Measurements from ENCODE around the gene ZNHIT6.

Gene ZNHIT6

GRCh38 chr1:85626818-85627217 lies 81.4 kb downstream of the ZNHIT6 start:
- TF ChIP-seq EZH2phosphoT487 (conservative IDR thresholded peaks at IDR 0.05; ENCODE audit: low read length): no peak
- TF ChIP-seq CTCF (IDR thresholded peaks at IDR 0.05; ENCODE audit: insufficient read depth, low read length, poor library complexity, severe bottlenecking): no peak
- no peaks in the 10 kb centered on the region for H3F3A ChIP-seq (ENCODE audit: insufficient read depth)
- H3K27ac ChIP-seq (ENCODE audit: low read depth, low read length): no peak overlapping the region
- H3K36me3 ChIP-seq (ENCODE audit: low read length): peaks cover 2% of the 10 kb centered on the region; the same call in 1 of the 2 replicates
- H2AFZ ChIP-seq (ENCODE audit: low read depth, low read length, severe bottlenecking): no peak overlapping the region
- H3K9ac ChIP-seq (ENCODE audit: low read length): no peak overlapping the region
- H3K79me2 ChIP-seq (ENCODE audit: insufficient read depth, low read length): no peaks in the 10 kb centered on the region
- no peak overlapping the region for H3K4me2 ChIP-seq (ENCODE audit: low read depth, low read length, poor library complexity, severe bottlenecking)
- no peaks in the 10 kb centered on the region for H4K20me1 ChIP-seq (ENCODE audit: low read depth, low read length)
- H3K9me3 ChIP-seq (ENCODE audit: insufficient read depth, low read length): peaks cover 7% of the 10 kb centered on the region; the same call in 1 of the 2 replicates
- no peaks in the 10 kb centered on the region for H3K27me3 ChIP-seq (ENCODE audit: low read length)
- no peak overlapping the region for H3K4me3 ChIP-seq (ENCODE audit: insufficient read depth, low read length, poor library complexity, severe bottlenecking)
- no peaks in the 10 kb centered on the region for H3K9me2 ChIP-seq (replicated peaks; ENCODE audit: insufficient read depth, low read length)

GRCh38 chr1:85624361-85624760 lies 83.9 kb downstream of the ZNHIT6 start:
- Histone ChIP-seq H3K4me3 (ENCODE audit: insufficient read depth, low read length, poor library complexity, severe bottlenecking) (no peak overlapping the region), H3K79me2 (ENCODE audit: insufficient read depth, low read length) (no peaks in the 10 kb centered on the region), H3F3A (ENCODE audit: insufficient read depth) (no peaks in the 10 kb centered on the region), H3K27me3 (ENCODE audit: low read length) (no peaks in the 10 kb centered on the region), H3K27ac (ENCODE audit: low read depth, low read length) (no peak overlapping the region), H3K36me3 (ENCODE audit: low read length) (peaks cover 10% of the 10 kb centered on the region; the same call in 1 of the 2 replicates), H3K9me2 (replicated peaks; ENCODE audit: insufficient read depth, low read length) (no peaks in the 10 kb centered on the region), H2AFZ (ENCODE audit: low read depth, low read length, severe bottlenecking) (no peak overlapping the region), H3K9me3 (ENCODE audit: insufficient read depth, low read length) (peaks cover 12% of the 10 kb centered on the region; the same call in 1 of the 2 replicates), H3K9ac (ENCODE audit: low read length) (no peak overlapping the region), H3K4me2 (ENCODE audit: low read depth, low read length, poor library complexity, severe bottlenecking) (no peak overlapping the region), H4K20me1 (ENCODE audit: low read depth, low read length) (no peaks in the 10 kb centered on the region)
- TF ChIP-seq CTCF (IDR thresholded peaks at IDR 0.05; ENCODE audit: insufficient read depth, low read length, poor library complexity, severe bottlenecking): no peak
- no peak for TF ChIP-seq EZH2phosphoT487 (conservative IDR thresholded peaks at IDR 0.05; ENCODE audit: low read length)

GRCh38 chr1:85623061-85623471 lies 85.2 kb downstream of the ZNHIT6 start:
- H3K27ac ChIP-seq (ENCODE audit: low read depth, low read length): no peak overlapping the region
- no peak overlapping the region for H3K4me3 ChIP-seq (ENCODE audit: insufficient read depth, low read length, poor library complexity, severe bottlenecking)
- peaks cover 12% of the 10 kb centered on the region; the same call in 1 of the 2 replicates for H3K9me3 ChIP-seq (ENCODE audit: insufficient read depth, low read length)
- H3K9me2 ChIP-seq (replicated peaks; ENCODE audit: insufficient read depth, low read length): no peaks in the 10 kb centered on the region
- peaks cover 10% of the 10 kb centered on the region; the same call in 1 of the 2 replicates for H3K36me3 ChIP-seq (ENCODE audit: low read length)
- H3K27me3 ChIP-seq (ENCODE audit: low read length): no peaks in the 10 kb centered on the region
- no peak for TF ChIP-seq CTCF (IDR thresholded peaks at IDR 0.05; ENCODE audit: insufficient read depth, low read length, poor library complexity, severe bottlenecking)
- TF ChIP-seq EZH2phosphoT487 (conservative IDR thresholded peaks at IDR 0.05; ENCODE audit: low read length): no peak
- H4K20me1 ChIP-seq (ENCODE audit: low read depth, low read length): no peaks in the 10 kb centered on the region
- H3K79me2 ChIP-seq (ENCODE audit: insufficient read depth, low read length): no peaks in the 10 kb centered on the region
- H3F3A ChIP-seq (ENCODE audit: insufficient read depth): no peaks in the 10 kb centered on the region
- H3K4me2 ChIP-seq (ENCODE audit: low read depth, low read length, poor library complexity, severe bottlenecking): no peak overlapping the region
- no peak overlapping the region for H2AFZ ChIP-seq (ENCODE audit: low read depth, low read length, severe bottlenecking)
- H3K9ac ChIP-seq (ENCODE audit: low read length): no peak overlapping the region
